ENCODE results near the gene CDCP1. TPM values are rescaled to one million over a fixed set of nuclear protein-coding genes. Genes with fewer than 3 reads are reported as not detected.

CDCP1 gene
- total and polyA plus RNA-seq, 8 donors = 4.1 to 24.5 (median 8.1) TPM

- intact Hi-C loops (cut with DNase I; ENCODE audit: low total_unique reads) = no loop called here
- H3K4me3 ChIP-seq = no peak overlapping the region
- peaks cover 10 to 52% (median 20%) of the 10 kb centered on the region in 4 donors for H3K36me3 ChIP-seq
- H3K27me3 ChIP-seq = no peaks in the 10 kb centered on the region
- no peaks in the 10 kb centered on the region for H3K9me3 ChIP-seq
- TF ChIP-seq EP300 (IDR thresholded peaks at IDR 0.05) = no peak
- TF ChIP-seq POLR2AphosphoS5 (IDR thresholded peaks at IDR 0.05) = no peak
- no peak for TF ChIP-seq POLR2A (IDR thresholded peaks at IDR 0.05)
- TF ChIP-seq CTCF (IDR thresholded peaks at IDR 0.05) = no peak
- WGBS, 5 donors = 66 to 82% (median 69%) methylated on average over 4 to 8 of the region's 8 CpGs
- peaks cover 12 to 55% (median 37%) of the 10 kb centered on the region in 4 donors for H3K4me1 ChIP-seq
- DNase-seq = no peak
- peak overlapping the region in 4 of 5 donors; percentile 2 to 37 (median 19) for H3K27ac ChIP-seq
Observed at GRCh38 chr3:45093176-45093575, 53.0 kb downstream of the CDCP1 start.

GRCh38 chr3:45092132-45093031, 53.8 kb downstream of the CDCP1 start:
- intact Hi-C loops (cut with DNase I; ENCODE audit: low total_unique reads) = no loop called here
- H3K27ac ChIP-seq = peak overlapping the region; percentile 19 to 66 (median 46)
- DNase-seq = peak in 1 of 2 donors; percentile 51

GRCh38 chr3:45090855-45091254, 55.3 kb downstream of the CDCP1 start:
- TF ChIP-seq POLR2A (IDR thresholded peaks at IDR 0.05) (no peak), POLR2AphosphoS5 (IDR thresholded peaks at IDR 0.05) (no peak), EP300 (IDR thresholded peaks at IDR 0.05) (no peak), CTCF (IDR thresholded peaks at IDR 0.05) (no peak)
- Histone ChIP-seq H3K9me3 (no peaks in the 10 kb centered on the region), H3K27me3 (no peaks in the 10 kb centered on the region), H3K27ac (no peak overlapping the region), H3K36me3 (peaks cover 12 to 69% (median 26%) of the 10 kb centered on the region in 4 donors), H3K4me1 (peaks cover 13 to 62% (median 44%) of the 10 kb centered on the region in 4 donors), H3K4me3 (no peak overlapping the region)
- no peak for DNase-seq
- 87 to 94% (median 93%) methylated on average over 4 of the region's 4 CpGs for WGBS, 5 donors
- intact Hi-C loops (cut with DNase I; ENCODE audit: low total_unique reads) = no loop called here

More at GRCh38 chr3:45092132-45093031, 53.8 kb downstream of the CDCP1 start:
- WGBS, 5 donors = 39 to 52% (median 47%) methylated on average over 12 of the region's 12 CpGs
- Histone ChIP-seq H3K27me3 (no peaks in the 10 kb centered on the region), H3K4me1 (peaks cover 13 to 62% (median 42%) of the 10 kb centered on the region in 4 donors), H3K9me3 (no peaks in the 10 kb centered on the region), H3K4me3 (no peak overlapping the region), H3K36me3 (peaks cover 10 to 53% (median 21%) of the 10 kb centered on the region in 4 donors)
- no peak for TF ChIP-seq POLR2AphosphoS5 (IDR thresholded peaks at IDR 0.05)
- TF ChIP-seq CTCF (IDR thresholded peaks at IDR 0.05) = no peak
- no peak for TF ChIP-seq EP300 (IDR thresholded peaks at IDR 0.05)
- TF ChIP-seq POLR2A (IDR thresholded peaks at IDR 0.05) = no peak

- no peaks in the 10 kb centered on the region for H3K27me3 ChIP-seq
- intact Hi-C loops (cut with DNase I; ENCODE audit: low total_unique reads) = no loop called here
- peak; percentile 85 to 89 for DNase-seq
- H3K27ac ChIP-seq = peak overlapping the region; percentile 53 to 72 (median 66)
- no peaks in the 10 kb centered on the region for H3K9me3 ChIP-seq
- TF ChIP-seq CTCF (IDR thresholded peaks at IDR 0.05) (no peak), POLR2AphosphoS5 (IDR thresholded peaks at IDR 0.05) (peak in 1 of 3 donors; percentile 76)
- 32 to 56% (median 44%) methylated on average over 8 of the region's 8 CpGs for WGBS, 5 donors
- peaks cover 10 to 71% (median 32%) of the 10 kb centered on the region in 4 donors for H3K36me3 ChIP-seq
- H3K4me1 ChIP-seq = peaks cover 13 to 60% (median 41%) of the 10 kb centered on the region in 4 donors
- H3K4me3 ChIP-seq = no peak overlapping the region
Observed at GRCh38 chr3:45088543-45089358, 57.4 kb downstream of the CDCP1 start.

All from stomach (tissue), 9 donors.